GM19239 (cell line): ENCODE results near the gene FAM180A.
"Not testable (repeated sequence)": the region's sequence is repeated elsewhere in the genome, so short reads cannot be mapped to it uniquely, and the experiment has no call there.

ENCODE experiments used
- DNase-seq: peaks from one replicate; pipeline ENCODE4 v3.0.0; 2011; ENCODE audit warnings: low spot score; ENCODE audit not compliant: insufficient read length
- FAIRE-seq: peaks from 2 replicates; lab custom pipeline; 2011; peaks lifted over from hg19 to GRCh38; lab: Jason Lieb, UNC

Gene FAM180A

DNA sequence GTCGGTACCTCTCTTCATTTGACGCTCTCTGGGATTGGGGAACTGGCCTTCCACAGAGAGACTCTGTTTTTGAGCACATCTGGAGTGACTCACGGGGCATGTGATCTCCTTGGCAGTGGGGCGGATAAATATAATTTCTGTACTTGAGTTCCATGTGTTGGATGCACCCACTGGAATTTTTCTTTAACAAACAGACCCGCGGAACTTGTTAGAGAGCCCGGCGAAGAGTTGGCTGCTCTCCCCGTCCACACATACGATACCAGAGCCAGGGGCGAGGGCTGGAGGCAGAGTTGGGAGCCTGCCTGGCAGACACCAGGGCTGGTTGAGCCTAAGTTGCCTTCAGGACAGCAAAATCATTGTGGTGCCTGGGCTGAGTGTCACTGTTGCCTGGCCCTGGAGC lies at the start of gene FAM180A:
Gene FAM180A, minus strand, starts transcription at position 44 of the 400 bp plus-strand sequence. CDS start 233 bp downstream, outside the sequence.
- FAIRE-seq (no peak), DNase-seq (no peak)

- no peak for DNase-seq
- no peak for FAIRE-seq
These were observed 49.5 kb upstream of the FAM180A start for GRCh38 chr7:135798095-135798494.

DNA sequence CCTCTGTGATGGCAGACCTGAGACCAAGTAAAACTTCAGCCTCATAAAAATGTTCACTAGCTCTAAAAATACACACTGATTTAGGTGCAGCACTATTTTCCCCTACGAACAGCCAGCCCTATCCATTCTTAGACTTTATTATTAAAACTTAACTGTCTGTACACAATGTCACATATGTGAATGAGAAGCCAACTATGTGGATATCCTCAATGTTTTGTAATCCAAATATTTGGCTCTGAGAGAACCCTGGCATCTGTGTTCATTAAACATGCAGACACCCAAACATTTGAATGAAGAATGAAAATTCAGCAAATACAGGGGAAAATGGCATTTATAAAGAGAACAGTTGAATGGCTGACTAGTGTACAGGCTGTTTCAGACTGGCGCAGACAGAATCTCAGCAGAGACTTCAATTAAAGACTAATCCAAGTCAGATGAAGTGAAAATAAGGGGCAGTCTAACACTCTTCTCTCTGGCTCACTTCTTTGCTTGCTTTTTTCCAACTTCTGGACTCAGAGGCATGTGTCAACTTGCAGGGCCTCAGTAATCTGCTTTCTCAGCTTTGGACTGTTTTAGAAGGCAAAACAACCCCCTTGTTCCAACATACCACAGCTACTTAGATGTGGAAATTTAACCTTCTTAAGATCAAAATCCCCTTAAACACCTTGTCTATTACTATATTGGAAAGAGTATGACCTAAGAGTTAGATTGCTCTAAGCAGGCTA lies 47.4 kb upstream of the FAM180A start:
- FAIRE-seq (no peak), DNase-seq (no peak)

- DNase-seq = no peak
- no peak for FAIRE-seq
These were observed 45.2 kb upstream of the FAM180A start for GRCh38 chr7:135793841-135794240.

GRCh38 chr7:135792866-135793265 lies 44.3 kb upstream of the FAM180A start:
- DNase-seq (no peak), FAIRE-seq (no peak)

DNA sequence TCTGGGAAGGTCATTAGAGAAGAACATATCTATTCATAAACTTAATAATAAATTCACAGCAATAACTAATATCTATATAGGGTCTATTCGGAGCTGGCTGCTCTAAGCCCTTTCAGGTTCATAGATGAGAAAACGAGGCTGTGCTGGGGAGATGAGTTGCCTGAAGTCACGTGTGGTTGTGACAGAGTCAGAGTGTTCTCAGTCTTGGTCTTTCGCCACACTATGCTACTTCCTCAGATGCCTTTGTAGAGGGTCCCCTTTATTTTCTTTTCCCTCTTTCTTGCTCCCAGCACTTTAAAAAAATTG lies 43.7 kb upstream of the FAM180A start:
- DNase-seq (no peak), FAIRE-seq (no peak)

DNA sequence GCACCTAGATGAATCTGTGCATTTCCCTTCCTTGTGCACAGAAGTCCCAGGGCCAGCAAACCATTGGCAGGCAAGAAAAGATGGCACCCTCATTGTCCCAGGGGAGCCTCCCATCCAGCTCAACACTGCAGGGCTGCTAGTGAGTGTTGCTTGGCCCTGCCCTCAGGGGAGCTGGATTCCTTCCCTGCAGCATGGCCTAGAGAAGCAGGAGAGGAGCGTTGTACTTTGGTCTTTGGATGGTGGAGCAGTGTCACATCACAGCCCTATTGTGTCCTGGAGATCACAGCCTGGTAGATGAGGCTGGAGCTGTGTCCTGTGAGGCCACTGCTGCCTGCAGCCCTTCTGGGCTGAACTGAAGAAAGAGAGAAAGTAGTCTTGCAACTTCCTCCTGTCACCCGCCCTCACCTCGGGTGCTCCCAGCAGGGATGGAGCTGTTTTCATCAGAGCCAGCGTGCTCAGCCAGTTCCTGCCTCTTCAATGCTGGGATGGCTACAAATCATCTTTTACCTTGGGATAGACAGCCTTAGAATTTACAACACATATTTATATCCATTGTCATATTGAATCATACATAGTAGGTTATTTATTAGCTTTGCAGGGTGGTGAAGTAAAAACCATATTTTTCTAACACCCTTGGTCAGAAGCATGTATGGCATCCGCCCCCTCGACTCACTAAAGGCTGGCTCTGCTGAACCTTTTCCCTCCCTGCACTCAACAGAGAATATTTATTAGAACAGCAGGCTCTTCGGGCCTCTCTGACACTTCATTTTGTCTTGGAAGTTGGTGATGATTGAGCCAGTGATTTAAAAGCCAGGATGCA lies 43.1 kb upstream of the FAM180A start:
- FAIRE-seq (no peak), DNase-seq (no peak)

DNA sequence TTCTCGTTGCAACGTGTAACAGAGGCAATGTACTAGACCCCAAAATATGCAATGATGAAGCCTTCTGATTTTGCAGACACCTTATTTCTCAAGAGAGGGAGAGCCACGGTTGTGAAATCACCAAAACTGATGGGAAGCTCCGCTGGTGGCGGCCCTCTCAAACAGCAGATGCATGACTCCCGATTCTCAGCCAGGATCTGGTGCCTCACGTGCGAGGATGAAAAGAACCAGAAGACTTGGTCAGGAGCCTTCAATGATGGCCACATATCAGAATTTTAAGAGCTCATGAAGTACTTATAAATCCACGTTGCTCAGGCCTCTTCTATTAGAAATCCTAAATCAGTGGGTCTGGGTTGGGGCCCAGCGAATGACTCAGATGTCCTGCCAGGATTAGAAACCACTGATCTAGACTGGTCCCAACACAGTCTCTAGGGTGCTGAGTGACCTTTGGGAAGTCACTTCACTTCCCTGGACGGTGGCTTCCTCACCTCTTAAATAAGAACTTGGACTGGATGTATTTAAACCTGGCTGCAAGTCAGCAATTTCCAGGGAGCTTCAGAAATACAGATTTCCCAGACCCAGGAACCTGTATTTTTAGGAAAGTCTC lies 41.9 kb upstream of the FAM180A start:
- DNase-seq (no peak), FAIRE-seq (no peak)

DNA sequence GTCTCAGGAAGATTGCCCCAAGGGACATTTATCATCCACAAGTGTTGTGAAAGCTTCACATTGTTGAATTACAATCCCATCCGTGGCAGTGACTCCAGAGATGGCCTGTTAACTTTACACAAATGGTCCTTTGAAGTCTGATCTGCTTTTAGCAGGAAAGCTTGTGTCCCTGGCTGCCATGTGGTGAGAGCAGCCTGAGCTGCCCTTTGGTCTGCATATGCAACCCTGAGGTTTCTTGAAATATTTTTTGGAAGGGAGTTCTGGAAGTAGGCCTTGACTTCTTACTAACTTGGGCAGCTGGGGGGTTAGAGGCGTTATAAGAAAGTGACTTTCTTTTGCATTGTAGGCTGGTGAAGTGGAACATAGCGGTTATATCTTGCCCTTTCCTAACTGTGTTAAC lies 41.3 kb upstream of the FAM180A start:
- FAIRE-seq = no peak

DNA sequence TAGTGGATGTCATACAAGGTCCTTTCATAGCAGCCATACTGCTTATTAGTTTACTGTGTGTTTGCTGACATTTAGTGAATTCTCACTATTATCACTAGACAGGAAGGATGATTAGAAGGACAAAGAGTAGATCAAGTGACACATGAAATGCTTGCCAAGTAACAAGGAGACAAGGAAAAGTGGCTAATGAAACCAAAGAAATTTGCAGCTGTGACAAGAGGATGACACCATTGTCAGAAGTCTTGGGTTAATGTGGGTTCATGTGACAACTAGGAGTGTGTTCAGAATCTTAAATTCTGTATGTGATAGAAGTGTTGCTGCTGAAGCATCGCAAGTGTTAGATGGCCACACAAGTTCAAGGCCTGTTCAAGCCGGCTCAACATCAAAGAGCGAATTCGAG lies 40.8 kb upstream of the FAM180A start:
- FAIRE-seq = no peak
- DNase-seq = no peak

More for the DNA sequence above, 41.3 kb upstream of the FAM180A start:
- DNase-seq = no peak

DNA sequence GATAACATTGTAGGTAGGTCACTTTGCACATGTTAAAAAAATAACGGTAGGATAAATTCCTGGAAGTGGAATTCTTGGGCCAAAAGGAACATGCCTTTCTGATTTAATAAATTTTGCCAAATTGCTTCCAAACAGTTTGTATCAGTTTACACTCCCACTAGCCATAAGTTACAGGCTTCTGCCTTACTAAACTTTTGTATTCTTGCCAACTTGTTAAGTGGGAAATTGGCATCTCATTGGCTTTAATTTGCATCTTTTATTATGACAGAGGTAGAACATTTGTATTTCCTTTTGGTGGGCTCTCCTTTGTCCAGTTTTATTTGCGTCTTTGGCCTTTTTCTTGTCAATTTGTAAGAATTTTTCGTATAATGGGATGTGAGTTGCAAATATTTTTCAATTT lies 38.3 kb upstream of the FAM180A start:
- DNase-seq (no peak), FAIRE-seq (no peak)

DNA sequence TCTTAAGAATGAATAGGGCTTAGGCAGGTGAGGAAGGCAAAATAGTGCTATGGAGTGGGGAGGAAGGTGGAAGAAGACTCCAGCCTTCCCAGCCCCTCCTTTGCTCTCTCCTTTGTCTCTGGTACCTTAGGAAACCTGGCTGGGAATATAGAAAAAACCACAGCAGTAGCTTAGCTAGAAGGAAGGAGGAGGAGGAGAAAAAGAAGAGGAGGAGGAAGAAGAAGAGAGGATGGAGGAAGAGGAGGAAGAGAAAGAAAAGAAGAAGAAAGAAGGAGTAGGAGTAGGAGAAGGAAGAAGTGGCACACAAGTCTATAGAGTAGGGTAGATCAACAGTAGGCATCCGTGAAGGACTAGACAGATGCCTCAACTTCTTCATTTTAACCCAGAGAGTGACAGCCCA lies 36.5 kb upstream of the FAM180A start:
- FAIRE-seq (no peak), DNase-seq (no peak)

DNA sequence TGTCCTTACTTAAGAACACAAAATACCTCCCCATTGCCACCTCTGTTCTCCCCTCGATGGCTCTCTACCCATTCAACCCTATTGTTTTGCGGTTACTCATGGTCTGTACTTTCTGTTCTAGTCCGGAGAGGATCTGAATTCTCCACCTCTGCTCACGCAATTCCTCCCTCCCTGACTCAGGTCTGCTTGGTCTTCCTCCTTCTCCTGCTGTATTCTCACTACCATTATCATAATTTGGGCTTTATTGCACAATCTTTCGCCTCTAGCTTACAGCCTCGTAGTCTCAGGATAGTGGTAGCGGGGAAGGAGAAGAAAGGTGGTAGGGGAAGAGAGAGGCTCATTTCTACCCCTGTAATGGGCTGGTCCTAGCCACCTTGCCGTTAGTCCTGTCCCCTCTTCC lies 35.4 kb upstream of the FAM180A start:
- no peak for DNase-seq
- no peak for FAIRE-seq

DNA sequence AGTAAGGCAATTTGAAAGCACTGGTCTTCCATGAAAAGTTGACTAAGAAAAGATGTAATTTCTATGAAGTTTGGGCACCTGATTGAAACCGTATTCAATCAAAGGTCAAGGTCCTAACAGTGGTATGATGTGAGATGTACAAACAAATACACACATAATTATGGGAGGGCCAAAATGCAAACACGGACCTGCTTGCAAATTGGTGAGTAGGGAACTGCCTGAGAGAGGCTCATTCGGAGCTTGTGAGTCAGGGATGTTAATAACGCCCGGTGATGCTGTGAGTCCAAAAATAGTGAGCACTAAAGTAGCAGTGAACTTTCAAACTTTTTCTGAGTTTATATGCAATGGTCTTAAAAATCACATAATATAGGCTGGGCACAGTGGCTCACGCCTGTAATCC lies 34.2 kb upstream of the FAM180A start:
- FAIRE-seq = no peak
- no peak for DNase-seq

- no peak for FAIRE-seq
- DNase-seq = no peak
These were observed 33.8 kb upstream of the FAM180A start for GRCh38 chr7:135782377-135782776.

- FAIRE-seq (no peak), DNase-seq (no peak)
These were observed 29.2 kb upstream of the FAM180A start for GRCh38 chr7:135777626-135778398.

DNA sequence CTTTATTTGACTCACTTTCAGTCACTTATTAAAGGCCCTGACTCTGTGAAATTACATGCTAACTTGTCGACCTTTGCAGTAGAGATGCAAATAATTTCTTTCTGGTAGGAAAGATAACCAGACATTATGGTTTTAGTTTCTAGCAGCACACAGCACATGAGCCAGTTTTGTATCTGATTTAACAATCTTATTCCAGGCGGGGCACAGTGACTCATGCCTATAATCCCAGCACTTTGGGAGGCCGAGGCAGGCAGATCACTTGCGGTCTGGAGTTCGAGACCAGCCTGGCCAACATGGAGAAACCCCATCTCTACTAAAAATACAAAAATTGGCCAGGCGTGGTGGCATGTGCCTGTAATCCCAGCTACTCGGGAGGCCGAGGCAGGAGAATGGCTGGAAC lies 27.3 kb upstream of the FAM180A start:
- DNase-seq, FAIRE-seq: not testable (repeated sequence)

DNA sequence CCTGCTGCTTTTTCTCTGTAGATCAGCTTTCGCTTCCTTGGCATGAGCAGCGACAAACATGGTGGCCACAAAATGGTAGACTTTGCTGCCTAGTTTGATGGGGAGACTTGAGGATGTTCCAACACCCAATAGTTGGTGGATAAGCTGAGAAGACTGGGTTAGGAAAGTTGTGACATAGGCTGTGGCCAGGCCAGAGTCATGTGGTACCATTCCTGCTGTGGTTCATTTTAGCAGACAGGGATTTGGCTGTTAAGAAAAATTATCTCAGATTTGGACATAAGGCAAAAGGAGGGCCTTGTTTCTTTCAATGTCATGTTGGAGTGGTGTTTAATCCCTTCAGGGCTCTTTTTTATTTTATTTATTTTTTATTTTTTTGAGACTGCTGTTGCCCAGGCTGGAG lies 26.6 kb upstream of the FAM180A start:
- DNase-seq (no peak), FAIRE-seq (no peak)

DNA sequence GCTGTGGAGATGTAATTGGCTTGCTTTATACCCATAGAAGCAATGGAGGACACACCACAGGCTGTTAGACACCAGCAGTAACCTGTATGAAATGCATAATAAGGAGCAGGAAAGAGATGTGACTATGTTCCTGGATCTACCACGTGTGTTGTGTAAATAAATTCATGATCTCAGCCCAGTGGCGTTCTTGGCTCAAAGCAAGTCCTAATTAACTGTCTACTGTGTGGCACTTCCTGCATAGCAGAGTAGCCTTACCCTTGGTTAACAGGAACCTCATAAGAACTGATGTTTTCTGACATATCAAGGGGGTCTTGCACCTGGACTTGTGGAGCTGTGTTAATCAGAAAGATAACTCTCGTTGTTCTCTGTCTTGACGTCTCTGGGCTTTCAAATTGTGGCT lies 25.7 kb upstream of the FAM180A start:
- FAIRE-seq = no peak
- DNase-seq = no peak

DNA sequence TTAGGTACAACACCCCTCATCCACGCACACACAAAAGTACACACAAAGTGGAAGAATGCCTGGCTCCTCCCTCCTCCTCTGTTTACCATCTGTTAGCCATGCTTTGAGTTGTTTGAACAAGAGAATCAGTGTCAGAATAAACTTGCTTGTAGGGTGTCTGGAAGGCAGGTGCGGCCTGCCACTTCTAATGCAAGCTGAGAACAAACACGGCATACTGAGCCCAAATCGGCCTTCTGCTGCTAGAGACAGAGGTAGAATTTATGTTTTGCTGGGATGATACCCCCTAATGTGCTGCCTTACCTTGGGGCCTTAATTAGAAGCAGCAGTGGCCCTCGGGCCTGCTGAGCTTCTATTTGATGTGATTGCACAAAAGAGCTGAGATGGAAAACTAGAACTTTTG lies 24.9 kb upstream of the FAM180A start:
- DNase-seq (no peak), FAIRE-seq (no peak)
